Erythroblast (primary cell): ENCODE measurements around the gene POSTN.

Experiments
- DNase-seq, 2 experiments: peaks; one replicate each; lab custom pipeline; 2025; lab: John Stamatoyannopoulos, UW
- GATA1 ChIP-seq: IDR thresholded peaks from 2 replicates; pipeline ENCODE4 v1.6.1; 2011; ENCODE audit warnings: low read depth, mild to moderate bottlenecking, control low read depth, low read length, moderate library complexity
- POLR2A ChIP-seq: IDR thresholded peaks from 2 replicates; pipeline ENCODE4 v1.6.1; 2011; ENCODE audit warnings: mild to moderate bottlenecking, low read length

POSTN gene

GRCh38 chr13:37598597-37598996, at the start of gene POSTN:
Gene POSTN (minus strand): TSS chr13:37598768. CDS start chr13:37598726, 42 bp downstream.
- TF ChIP-seq POLR2A: no peak
- no peak for TF ChIP-seq GATA1
- no peak for DNase-seq

GRCh38 chr13:37647031-37647650, 48.6 kb upstream of the POSTN start:
- DNase-seq: no peak
- no peak for TF ChIP-seq POLR2A
- TF ChIP-seq GATA1: no peak

- no peak for TF ChIP-seq POLR2A
- TF ChIP-seq GATA1: no peak
- no peak for DNase-seq
Measured at GRCh38 chr13:37646531-37646930, 48.0 kb upstream of the POSTN start.

GRCh38 chr13:37645181-37645740, 46.7 kb upstream of the POSTN start:
- TF ChIP-seq POLR2A: no peak
- DNase-seq: no peak

DNA sequence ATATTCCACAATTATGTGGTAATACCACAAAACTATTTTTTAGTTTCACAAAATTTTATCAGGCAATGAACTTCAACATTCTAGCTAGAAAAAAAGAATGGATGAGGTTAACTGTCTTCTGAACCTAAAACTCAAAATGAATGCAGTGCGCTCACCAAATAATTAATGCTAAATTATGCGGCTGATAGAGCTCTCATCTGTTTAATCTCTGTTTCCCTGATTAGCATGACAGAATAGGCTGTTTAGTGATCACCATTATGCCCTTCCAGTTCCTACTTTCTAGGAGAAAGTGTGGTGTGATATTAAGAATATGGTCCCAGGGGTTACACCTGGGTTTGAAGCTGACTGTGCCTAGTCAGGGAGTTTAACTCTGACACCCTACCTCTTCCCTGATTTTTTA, 42.8 kb upstream of the POSTN start:
- DNase-seq: no peak
- no peak for TF ChIP-seq POLR2A
- TF ChIP-seq GATA1: no peak

DNA sequence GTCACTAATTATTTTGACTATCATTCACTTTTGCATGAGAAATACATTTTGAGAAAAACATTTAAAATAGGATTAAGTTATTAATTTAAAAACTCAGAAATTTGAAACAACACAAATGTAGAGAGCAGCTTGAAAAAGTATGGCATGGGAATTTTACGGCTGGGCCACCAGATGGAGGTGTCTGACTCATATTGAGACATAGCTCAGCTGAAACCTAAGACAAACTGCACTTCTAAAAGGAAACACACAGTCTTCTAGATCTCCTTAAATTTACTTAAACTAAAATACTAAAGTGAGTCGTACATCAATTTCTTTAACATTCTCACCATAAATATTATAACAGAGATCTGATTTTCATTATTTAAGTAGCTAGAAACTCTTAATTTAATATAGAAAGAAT, 41.9 kb upstream of the POSTN start:
- DNase-seq: peak; percentile 1 to 29
- TF ChIP-seq GATA1: no peak

- no peak for TF ChIP-seq GATA1
- no peak for TF ChIP-seq POLR2A
- DNase-seq: no peak
Measured at GRCh38 chr13:37636701-37637100, 38.1 kb upstream of the POSTN start.

- TF ChIP-seq GATA1 (no peak), POLR2A (no peak)
- DNase-seq: no peak
Measured at GRCh38 chr13:37632294-37632693, 33.7 kb upstream of the POSTN start.

- TF ChIP-seq GATA1 (no peak), POLR2A (no peak)
- no peak for DNase-seq
Measured at GRCh38 chr13:37627428-37627827, 28.9 kb upstream of the POSTN start.

DNA sequence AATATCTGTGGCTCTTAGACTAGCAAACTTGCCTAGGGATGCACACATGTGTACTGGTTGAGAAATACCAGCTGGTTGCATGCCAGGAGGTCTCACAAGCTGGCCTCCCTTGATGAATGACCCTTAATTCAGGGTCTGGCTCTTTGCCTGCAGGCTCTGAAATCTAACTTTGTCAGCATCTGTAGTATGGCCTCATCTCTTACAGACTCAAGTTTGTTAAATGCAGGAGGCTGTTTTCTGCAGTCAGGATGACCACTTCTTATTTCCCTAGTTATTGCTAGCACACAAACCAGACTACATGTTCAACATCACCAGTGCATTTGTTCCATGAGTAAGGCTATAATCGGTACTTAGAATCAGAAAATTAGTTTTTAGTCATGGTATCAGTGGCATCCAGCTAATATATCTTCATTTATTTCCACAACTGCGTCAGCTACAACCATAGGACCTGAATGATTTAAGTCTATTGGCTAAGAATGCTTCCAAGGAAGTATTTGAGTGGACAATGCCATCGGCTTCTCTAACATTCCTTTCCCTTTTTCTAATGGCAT, 23.3 kb upstream of the POSTN start:
- no peak for TF ChIP-seq GATA1
- no peak for TF ChIP-seq POLR2A
- no peak for DNase-seq

GRCh38 chr13:37618554-37618953, 20.0 kb upstream of the POSTN start:
- DNase-seq: no peak
- no peak for TF ChIP-seq POLR2A
- TF ChIP-seq GATA1: no peak

- TF ChIP-seq POLR2A: no peak
- no peak for TF ChIP-seq GATA1
- DNase-seq: no peak
Measured at GRCh38 chr13:37617173-37617572, 18.6 kb upstream of the POSTN start.

- DNase-seq: no peak
Measured at GRCh38 chr13:37616131-37616530, 17.6 kb upstream of the POSTN start.

DNA sequence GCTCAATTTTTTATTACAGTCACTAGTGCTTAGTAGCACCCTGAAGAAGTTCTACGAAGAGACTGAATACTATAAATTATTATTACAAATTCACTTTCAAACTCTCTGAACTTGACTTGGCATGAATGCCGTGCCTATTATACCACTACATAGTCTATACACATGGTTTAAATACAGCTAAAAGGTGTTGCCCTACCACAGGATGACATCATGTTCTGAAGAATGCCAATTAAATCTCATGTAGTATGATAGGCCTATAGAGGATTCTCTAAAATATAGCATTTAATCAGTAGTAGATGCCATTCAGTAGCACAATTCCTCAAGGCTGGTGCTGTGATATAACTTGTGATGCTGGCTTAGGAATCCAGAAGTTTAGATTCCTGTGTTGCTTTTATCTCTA, 16.7 kb upstream of the POSTN start:
- no peak for TF ChIP-seq POLR2A
- no peak for TF ChIP-seq GATA1
- no peak for DNase-seq

More at GRCh38 chr13:37616131-37616530, 17.6 kb upstream of the POSTN start:
- TF ChIP-seq GATA1 (no peak), POLR2A (no peak)

DNA sequence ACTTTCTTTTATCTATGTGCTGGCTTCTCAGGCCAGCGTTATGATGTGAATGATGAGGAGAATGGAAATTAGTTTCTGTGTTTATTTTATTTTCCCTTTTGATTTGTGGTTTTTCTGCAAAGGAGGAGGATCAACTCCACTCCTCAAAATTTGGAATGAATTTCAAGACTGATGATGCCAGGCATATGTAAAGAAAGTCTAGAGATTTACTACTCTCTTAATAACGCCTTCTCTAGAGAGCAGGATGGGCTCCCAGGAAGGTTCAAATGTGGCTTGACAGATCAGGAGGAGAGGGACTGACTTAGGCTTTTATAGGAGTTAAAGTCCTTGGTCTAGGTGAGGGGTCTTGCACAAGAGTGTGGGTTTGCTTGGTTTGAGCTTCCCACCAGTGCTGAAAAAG, 15.1 kb upstream of the POSTN start:
- TF ChIP-seq GATA1 (no peak), POLR2A (no peak)
- no peak for DNase-seq
